ENCODE results near the gene TRUB1.

Gene TRUB1

DNA sequence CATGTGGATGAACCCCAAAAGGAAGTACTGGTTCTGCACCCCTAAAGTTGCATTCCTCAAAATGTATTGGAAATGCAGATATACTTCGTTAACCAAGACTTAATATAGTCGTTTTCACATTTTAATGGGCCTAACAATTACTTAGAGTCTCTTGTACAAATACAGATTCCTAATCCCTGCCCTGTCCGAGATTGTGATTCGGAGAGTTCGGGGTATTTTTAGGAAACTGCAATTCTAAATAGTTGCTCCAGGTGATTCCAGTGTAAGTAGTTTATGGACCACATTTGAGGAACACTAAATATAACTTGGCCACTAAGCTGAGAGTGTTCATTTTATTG is 830 bp downstream of the TRUB1 start:
- TF ChIP-seq, protein P1, sequence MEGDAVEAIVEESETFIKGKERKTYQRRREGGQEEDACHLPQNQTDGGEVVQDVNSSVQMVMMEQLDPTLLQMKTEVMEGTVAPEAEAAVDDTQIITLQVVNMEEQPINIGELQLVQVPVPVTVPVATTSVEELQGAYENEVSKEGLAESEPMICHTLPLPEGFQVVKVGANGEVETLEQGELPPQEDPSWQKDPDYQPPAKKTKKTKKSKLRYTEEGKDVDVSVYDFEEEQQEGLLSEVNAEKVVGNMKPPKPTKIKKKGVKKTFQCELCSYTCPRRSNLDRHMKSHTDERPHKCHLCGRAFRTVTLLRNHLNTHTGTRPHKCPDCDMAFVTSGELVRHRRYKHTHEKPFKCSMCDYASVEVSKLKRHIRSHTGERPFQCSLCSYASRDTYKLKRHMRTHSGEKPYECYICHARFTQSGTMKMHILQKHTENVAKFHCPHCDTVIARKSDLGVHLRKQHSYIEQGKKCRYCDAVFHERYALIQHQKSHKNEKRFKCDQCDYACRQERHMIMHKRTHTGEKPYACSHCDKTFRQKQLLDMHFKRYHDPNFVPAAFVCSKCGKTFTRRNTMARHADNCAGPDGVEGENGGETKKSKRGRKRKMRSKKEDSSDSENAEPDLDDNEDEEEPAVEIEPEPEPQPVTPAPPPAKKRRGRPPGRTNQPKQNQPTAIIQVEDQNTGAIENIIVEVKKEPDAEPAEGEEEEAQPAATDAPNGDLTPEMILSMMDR (conservative IDR thresholded peaks at IDR 0.05) = no peak
- H3K27ac ChIP-seq = peak overlapping the region; percentile 81

DNA sequence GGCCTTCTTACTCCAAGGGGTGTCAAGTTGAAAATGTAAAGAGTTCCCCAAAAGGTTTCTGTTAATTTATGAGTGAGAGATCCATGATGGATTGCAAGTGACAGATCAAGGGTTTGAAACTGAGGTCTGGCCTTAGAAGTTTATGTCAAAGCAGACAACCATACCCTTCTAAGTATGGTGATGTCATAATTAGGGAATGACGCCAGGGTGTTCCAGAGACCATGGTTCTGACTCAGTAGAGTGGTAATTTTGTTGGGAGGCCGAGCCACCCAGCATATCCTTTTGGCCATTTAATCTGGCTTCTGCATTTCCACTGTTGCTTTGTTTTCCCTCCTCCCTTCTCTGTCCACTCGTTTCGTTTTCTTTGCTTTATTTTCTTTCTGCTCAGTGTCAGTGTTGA is 2.7 kb downstream of the TRUB1 start:
- no peak overlapping the region for H3K27ac ChIP-seq
- TF ChIP-seq, protein P1 (conservative IDR thresholded peaks at IDR 0.05) = no peak

DNA sequence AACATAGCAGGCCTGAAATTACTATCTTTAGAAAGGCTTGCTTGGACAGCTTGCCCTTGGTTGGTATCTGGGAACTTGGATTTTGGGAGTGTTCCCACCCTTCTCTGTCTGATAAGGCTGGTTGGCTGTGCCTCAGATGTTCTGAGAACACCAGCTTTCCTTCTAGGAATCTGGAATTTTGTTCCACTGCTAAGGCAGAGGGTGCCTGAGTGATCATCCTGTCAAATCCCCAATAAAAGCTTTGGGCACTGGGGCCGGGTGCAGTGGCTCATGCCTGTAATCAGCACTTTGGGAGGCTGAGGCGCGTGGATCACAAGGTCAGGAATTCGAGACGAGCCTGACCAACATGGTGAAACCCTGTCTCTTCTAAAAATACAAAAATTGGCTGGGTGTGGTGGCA is 5.0 kb downstream of the TRUB1 start:
- TF ChIP-seq, protein P1 (conservative IDR thresholded peaks at IDR 0.05) = no peak
- H3K27ac ChIP-seq = no peak overlapping the region

DNA sequence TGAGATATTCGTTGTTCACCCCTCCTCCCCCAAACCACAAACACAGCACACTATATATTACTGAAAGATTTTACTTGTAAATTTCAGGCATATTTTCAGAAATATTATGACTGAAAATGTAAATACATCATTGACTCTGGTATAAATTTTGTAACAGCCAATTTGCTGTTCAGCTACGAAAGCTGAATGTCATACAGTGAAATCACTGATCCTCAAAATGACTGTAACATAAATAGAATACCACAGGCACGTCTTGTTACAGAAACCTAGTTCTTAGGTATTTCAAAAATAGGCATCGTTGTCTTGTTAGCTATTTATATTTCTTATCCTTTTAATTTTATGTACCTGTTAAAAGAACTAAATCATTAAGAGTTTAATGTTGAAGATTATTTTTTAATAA is 15.1 kb downstream of the TRUB1 start:
- TF ChIP-seq, protein P1 (conservative IDR thresholded peaks at IDR 0.05) = no peak
- no peak overlapping the region for H3K27ac ChIP-seq

DNA sequence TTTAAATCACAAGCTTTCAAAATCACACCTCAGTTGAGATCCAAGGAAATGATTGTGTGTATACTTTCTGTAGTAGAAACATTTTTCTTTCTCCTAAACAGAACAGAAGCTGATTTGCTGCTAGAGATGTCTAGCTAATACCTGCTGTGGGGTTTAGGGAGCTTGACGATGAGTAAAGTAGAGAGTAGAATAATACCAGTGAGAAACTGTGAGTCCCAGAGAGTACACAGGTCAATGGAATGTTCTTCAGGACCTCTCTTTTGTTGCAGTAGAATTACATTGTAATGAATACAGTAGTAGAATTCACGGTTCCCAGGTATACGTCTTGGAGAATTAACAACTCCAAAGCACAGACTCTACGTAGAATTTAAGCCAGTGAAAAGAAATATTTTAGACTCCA is 18.0 kb downstream of the TRUB1 start:
- TF ChIP-seq, protein P1 (conservative IDR thresholded peaks at IDR 0.05) = no peak
- H3K27ac ChIP-seq = no peak overlapping the region

DNA sequence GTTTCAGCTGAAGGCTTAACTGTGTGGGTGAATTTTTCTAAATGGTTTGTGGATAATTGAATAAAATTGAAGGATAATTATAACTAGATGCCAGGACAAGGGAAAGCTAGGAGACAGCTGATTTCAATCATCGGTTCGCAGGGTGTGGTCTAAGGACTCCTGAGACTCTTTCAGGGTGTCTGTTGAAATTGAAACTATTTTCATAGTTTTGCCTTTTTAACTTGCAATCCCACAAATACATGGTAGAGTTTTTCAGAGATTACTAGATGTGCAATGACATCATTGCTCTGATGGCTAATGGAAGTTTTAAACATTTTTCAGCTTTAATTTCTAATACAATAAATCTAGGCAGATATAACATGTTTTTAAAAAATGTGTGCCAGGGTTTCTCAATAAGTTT is 18.5 kb downstream of the TRUB1 start:
- no peak overlapping the region for H3K27ac ChIP-seq
- TF ChIP-seq, protein P1 (conservative IDR thresholded peaks at IDR 0.05) = no peak

DNA sequence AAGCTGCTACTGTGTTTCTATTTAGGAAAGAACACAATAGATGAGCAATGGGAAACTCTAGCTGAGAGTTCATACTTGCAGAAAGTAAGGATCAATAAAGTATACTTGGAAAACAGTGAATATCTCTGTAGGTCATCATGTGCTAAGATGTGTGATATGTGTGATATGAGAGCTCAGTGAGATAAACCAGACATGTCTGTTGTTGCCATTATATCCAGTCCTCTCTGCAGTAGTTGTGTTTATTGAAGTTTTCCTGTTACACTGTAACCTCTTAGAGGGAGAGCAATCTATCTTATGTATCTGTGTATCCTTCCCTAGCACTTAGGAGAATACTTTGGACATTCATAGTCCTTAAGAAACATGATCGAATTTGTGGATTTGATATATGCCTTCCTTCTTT is 19.1 kb downstream of the TRUB1 start:
- no peak overlapping the region for H3K27ac ChIP-seq
- TF ChIP-seq, protein P1 (conservative IDR thresholded peaks at IDR 0.05) = no peak

DNA sequence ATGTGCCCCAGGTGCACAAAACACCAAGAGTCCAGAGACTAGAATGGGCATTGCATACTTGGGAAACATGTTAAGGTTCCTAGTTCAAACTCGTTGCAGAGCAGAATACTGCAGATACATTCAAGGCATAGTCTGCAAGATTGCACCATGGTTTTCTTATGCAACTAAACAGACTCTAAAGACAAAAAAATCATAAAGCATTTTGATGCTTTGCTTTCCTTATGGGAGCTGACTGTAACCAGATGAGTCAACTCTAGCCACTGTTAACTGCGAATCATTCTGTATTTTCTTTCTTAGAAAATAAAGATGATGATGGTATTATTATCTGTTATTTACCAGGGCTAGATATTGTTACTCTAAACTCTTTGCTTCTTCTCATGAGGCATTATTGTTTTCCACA is 19.7 kb downstream of the TRUB1 start:
- no peak overlapping the region for H3K27ac ChIP-seq
- TF ChIP-seq, protein P1 (conservative IDR thresholded peaks at IDR 0.05) = no peak

All from VCaP (cell line).